Body of pancreas (tissue), 4 donors: ENCODE results near the gene RASSF8. TPM values are rescaled to one million over a fixed set of nuclear protein-coding genes. Genes with fewer than 3 reads are reported as not detected.

Experiments
- ATAC-seq: fragments of 150-250 bp; one replicate; pipeline ENCODE4 v1.9.1; 2016
- DNase-seq, 4 donors: peaks; one replicate each; pipeline ENCODE4 v3.0.0-alpha.2; 2019
- H3K27ac ChIP-seq, 4 donors: fragments of 200-600 bp; sonication (generic); 1 replicate in 3 of 4; 2 replicates in 1 of 4; pipeline versions ENCODE4 v1.5.1 to v1.6.1; 2016 to 2019; ENCODE audit warnings: mild to moderate bottlenecking in 1 of 4, mixed read lengths in 1 of 4, moderate library complexity in 1 of 4
- H3K27me3 ChIP-seq, 2 donors: fragments of 200-600 bp; sonication (generic); one replicate each; pipeline ENCODE4 v1.6.0; 2016; ENCODE audit warnings: mild to moderate bottlenecking in 1 of 2
- H3K36me3 ChIP-seq, 2 donors: fragments of 200-600 bp; sonication (generic); replicated peaks in 1 of 2; 2 replicates each; pipeline ENCODE4 v1.5.1; 2016; ENCODE audit warnings: low read depth in 2 of 2; ENCODE audit not compliant: insufficient read depth in 1 of 2
- H3K4me1 ChIP-seq: fragments of 200-600 bp; sonication (generic); one replicate; pipeline ENCODE4 v1.6.0; 2016
- H3K4me3 ChIP-seq, 2 donors: fragments of 200-600 bp; sonication (generic); 1 replicate in 1 of 2; 2 replicates in 1 of 2; pipeline ENCODE4 v1.5.1; 2016 to 2019
- H3K9me3 ChIP-seq, 3 donors: fragments of 200-600 bp; sonication (generic); 1 replicate in 2 of 3; 2 replicates in 1 of 3; pipeline ENCODE4 v1.5.1; 2016
- CTCF ChIP-seq, 7 experiments: fragments of 450-650 bp in 4 of 7; fragments of 200-600 bp in 3 of 7; sonication (generic) in 3 of 7; IDR thresholded peaks; one replicate each; pipeline ENCODE4 v1.5.1; 2016 to 2019; ENCODE audit warnings: antibody characterized with exemption in 7 of 7
- POLR2A ChIP-seq, 3 donors: fragments of 450-650 bp; IDR thresholded peaks; one replicate each; pipeline ENCODE4 v1.6.1; 2016; ENCODE audit warnings: antibody characterized with exemption in 3 of 3, mild to moderate bottlenecking in 2 of 3
- WGBS, 2 donors: methylation state at CpG; one replicate each; pipeline ENCODE4 v1.1.5; 2017; 5-methylcytosine and 5-hydroxymethylcytosine counted together
- intact Hi-C: fragments of 100-400 bp; cut with DNase I; formaldehyde crosslinking; loops from one replicate; pipeline ENCODE4 v1.15.1; 2023
- total RNA-seq, 2 donors: library from RNA; depleted of rRNA; stranded (reverse); fragments of >200 nt; gene quantifications; one replicate each; pipeline ENCODE4 v1.1.0, GENCODE V29; 2016

RASSF8 gene
- total RNA-seq, 2 donors from 2014 or later = 15.8 to 19.1 TPM

- Histone ChIP-seq H3K36me3 (no peaks in the 10 kb centered on the region), H3K9me3 (no peaks in the 10 kb centered on the region)
- intact Hi-C loops = no loop called here
Observed at GRCh38 chr12:25986180-25986579, 27.7 kb downstream of the RASSF8 start.

DNA sequence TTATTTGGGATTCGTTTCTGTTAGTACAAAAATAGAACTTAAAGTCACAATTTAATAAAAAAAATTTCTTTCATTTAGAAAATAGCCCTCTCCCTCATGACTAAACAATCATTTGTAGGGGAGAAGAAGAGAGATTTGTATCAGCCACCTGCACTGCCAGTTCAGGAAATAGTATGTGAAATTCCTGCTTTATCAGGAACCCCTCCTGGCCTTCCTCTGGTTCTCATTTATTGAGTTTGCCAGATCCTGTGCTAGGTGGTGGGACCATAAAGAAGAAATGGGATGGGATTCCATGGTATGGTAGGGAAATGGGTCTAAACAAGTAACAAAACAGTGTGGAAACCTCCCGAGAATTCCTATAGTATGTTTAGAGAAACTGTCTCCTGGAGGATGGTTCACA, 30.0 kb downstream of the RASSF8 start:
- peaks cover 41% of the 10 kb centered on the region for H3K4me1 ChIP-seq
- no peaks in the 10 kb centered on the region for H3K36me3 ChIP-seq
- TF ChIP-seq POLR2A (IDR thresholded peaks at IDR 0.05) = no peak
- TF ChIP-seq CTCF (IDR thresholded peaks at IDR 0.05) = no peak
- WGBS, 2 donors = 58% methylated on average over 2 of the region's 2 CpGs
- no peak overlapping the region for H3K27ac ChIP-seq
- no peaks in the 10 kb centered on the region for H3K9me3 ChIP-seq
- H3K27me3 ChIP-seq = no peaks in the 10 kb centered on the region
- no peak for DNase-seq
- no peak for ATAC-seq
- no peak overlapping the region for H3K4me3 ChIP-seq
- intact Hi-C loops = no loop called here

More at GRCh38 chr12:25986180-25986579, 27.7 kb downstream of the RASSF8 start:
- peak overlapping the region in 1 of 4 donors; percentile 37 for H3K27ac ChIP-seq
- H3K27me3 ChIP-seq = no peaks in the 10 kb centered on the region
- H3K4me1 ChIP-seq = peaks cover 41% of the 10 kb centered on the region
- ATAC-seq (peak; percentile 27), DNase-seq (no peak)
- H3K4me3 ChIP-seq = no peak overlapping the region
- TF ChIP-seq POLR2A (IDR thresholded peaks at IDR 0.05) (no peak), CTCF (IDR thresholded peaks at IDR 0.05) (no peak)

GRCh38 chr12:25990495-25990894, 32.0 kb downstream of the RASSF8 start:
- intact Hi-C loops = no loop called here
- 65 to 71% methylated on average over 2 of the region's 2 CpGs for WGBS, 2 donors
- no peak overlapping the region for H3K4me3 ChIP-seq
- TF ChIP-seq CTCF (IDR thresholded peaks at IDR 0.05) (no peak), POLR2A (IDR thresholded peaks at IDR 0.05) (no peak)
- no peaks in the 10 kb centered on the region for H3K36me3 ChIP-seq
- DNase-seq (no peak), ATAC-seq (no peak)
- no peaks in the 10 kb centered on the region for H3K9me3 ChIP-seq
- H3K4me1 ChIP-seq = peaks cover 34% of the 10 kb centered on the region
- H3K27ac ChIP-seq = no peak overlapping the region
- no peaks in the 10 kb centered on the region for H3K27me3 ChIP-seq

DNA sequence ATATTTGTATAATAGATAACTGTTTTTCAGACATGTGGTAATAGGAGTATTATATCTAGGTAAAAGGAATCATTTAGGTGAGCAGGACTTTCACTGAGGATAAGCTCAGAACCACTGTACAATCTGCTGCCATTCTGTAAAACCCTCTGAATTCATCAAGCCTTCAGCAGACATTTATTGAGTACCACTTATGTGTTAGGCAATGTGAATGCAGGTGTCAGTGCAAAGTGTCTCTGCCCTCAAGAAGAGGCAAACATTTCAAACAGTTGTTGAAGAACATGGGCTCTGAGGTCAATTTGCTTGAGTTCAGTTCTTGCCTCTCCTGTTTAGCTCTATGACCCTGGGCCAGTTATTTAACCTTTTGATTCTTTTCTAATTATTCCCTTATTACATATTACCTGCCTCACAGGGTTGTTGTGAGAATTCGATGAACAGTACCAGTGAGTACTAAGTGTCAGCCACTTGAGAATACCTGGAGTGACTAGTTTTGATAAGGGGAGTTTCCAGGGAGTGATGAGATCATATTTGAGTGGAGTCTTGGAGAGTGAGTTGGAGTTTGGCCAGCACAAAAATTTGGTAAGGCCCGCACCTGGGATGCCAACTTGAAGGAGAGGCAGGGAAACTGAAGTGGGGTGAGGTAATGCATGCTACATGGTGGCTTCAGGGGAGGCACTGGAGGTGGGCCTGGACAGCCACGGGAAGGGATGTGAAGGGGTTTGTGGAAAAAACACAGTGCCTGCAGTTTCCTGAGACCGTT, 33.7 kb downstream of the RASSF8 start:
- H3K27ac ChIP-seq = peak overlapping the region in 2 of 4 donors; percentile 46 to 58
- no peak overlapping the region for H3K4me3 ChIP-seq
- no peak for TF ChIP-seq POLR2A (IDR thresholded peaks at IDR 0.05)
- TF ChIP-seq CTCF (IDR thresholded peaks at IDR 0.05) = no peak
- ATAC-seq (peak; percentile 69), DNase-seq (peak; percentile 25 to 31 (median 28))
- H3K27me3 ChIP-seq = no peaks in the 10 kb centered on the region
- intact Hi-C loops = no loop called here
- 48 to 49% methylated on average over 4 of the region's 4 CpGs for WGBS, 2 donors
- H3K36me3 ChIP-seq = no peaks in the 10 kb centered on the region
- peaks cover 24% of the 10 kb centered on the region for H3K4me1 ChIP-seq
- no peaks in the 10 kb centered on the region for H3K9me3 ChIP-seq
